Cardiac atrium fibroblast (primary cell): ENCODE results near the gene ZNF829. TPM values are rescaled to one million over a fixed set of nuclear protein-coding genes. Genes with fewer than 3 reads are reported as not detected.

Experiments
- total RNA-seq: library from RNA; depleted of rRNA; stranded (reverse); fragments of >200 nt; gene quantifications from 2 replicates; pipeline ENCODE4 v1.2.3, GENCODE V29; 2015

The ZNF829 gene
- 2.0 and 4.7 TPM in 2 replicates for total RNA-seq

GRCh38 chr19:36915992-36916830, at the start of gene ZNF829, which contains the start of gene ZNF568:
Gene ZNF829, minus strand, starts transcription at chr19:36916291. Its CDS starts 1,124 bp downstream, at chr19:36915167.
Gene ZNF568, plus strand, starts transcription at chr19:36916332. Its CDS starts 6,439 bp downstream, at chr19:36922771.

GRCh38 chr19:36850559-36851442, 65.3 kb downstream of the ZNF829 start, which contains the start of gene ZNF345:
Gene ZNF345, plus strand, starts transcription at chr19:36850876. Its CDS starts 25,955 bp downstream, at chr19:36876831.

Other genes starting within 250 kb of the ZNF829 start
- 2.1 and 4.0 TPM in 2 replicates for gene ZNF461, start 249.5 kb downstream of the ZNF829 start, total RNA-seq
- 4.9 and 12.5 TPM in 2 replicates for gene ZNF567, start 228.7 kb downstream of the ZNF829 start, total RNA-seq
- 2.3 and 2.8 TPM in 2 replicates for gene ZNF850, start 143.5 kb downstream of the ZNF829 start, total RNA-seq
- 2.9 and 6.3 TPM in 2 replicates for gene ZNF790, start 77.9 kb downstream of the ZNF829 start, total RNA-seq
- 1.6 and 4.7 TPM in 2 replicates for gene ZNF345, start 65.4 kb downstream of the ZNF829 start, total RNA-seq
- gene ZNF568, start within 50 bp of the ZNF829 start, total RNA-seq = 6.3 and 9.1 TPM in 2 replicates
- 3.1 and 7.5 TPM in 2 replicates for gene ZNF420, start 162.1 kb upstream of the ZNF829 start, total RNA-seq